ENCODE results near the gene DDX31.

GRCh38 chr9:132600326-132600984, 69.3 kb downstream of the DDX31 start:
- no peak for TF ChIP-seq EZH2 (IDR thresholded peaks at IDR 0.05; ENCODE audit: borderline replicate concordance)
- TF ChIP-seq EZH2phosphoT487 (IDR thresholded peaks at IDR 0.05; ENCODE audit: low read depth, severe bottlenecking, unreplicated experiment): no peak

Measured in hepatocyte (in vitro differentiated cells).